IMR-90 (cell line): Measurements from ENCODE around the gene BHLHE23.

Source experiments
- BHLHE40 ChIP-seq: fragments of 150-350 bp; IDR thresholded peaks from 2 replicates; pipeline ENCODE4 v1.6.1; 2016; ENCODE audit warnings: mild to moderate bottlenecking, low read depth, low read length
- CEBPB ChIP-seq: IDR thresholded peaks from 2 replicates; pipeline ENCODE4 v1.6.1; 2012; ENCODE audit warnings: low read depth, low read length, improper control_type of control experiment
- CHD1 ChIP-seq: IDR thresholded peaks from 2 replicates; pipeline ENCODE4 v1.6.1; 2012; ENCODE audit warnings: low read depth, low read length, improper control_type of control experiment
- MAFK ChIP-seq: IDR thresholded peaks from 2 replicates; pipeline ENCODE4 v1.6.1; 2012; ENCODE audit warnings: low read depth, low read length, improper control_type of control experiment
- MAZ ChIP-seq: IDR thresholded peaks from 2 replicates; pipeline ENCODE4 v1.6.1; 2012; ENCODE audit warnings: low read depth, mild to moderate bottlenecking, low read length, improper control_type of control experiment, moderate library complexity, borderline replicate concordance
- MXI1 ChIP-seq: IDR thresholded peaks from 2 replicates; pipeline ENCODE4 v1.6.1; 2012; ENCODE audit warnings: low read depth, mild to moderate bottlenecking, low read length, moderate library complexity, borderline replicate concordance
- NFE2L2 ChIP-seq: fragments of 150-350 bp; IDR thresholded peaks from 2 replicates; pipeline ENCODE4 v1.6.1; 2016; ENCODE audit warnings: low read depth, mild to moderate bottlenecking, low read length
- POLR2A ChIP-seq: IDR thresholded peaks from 2 replicates; pipeline ENCODE4 v1.6.1; 2012; ENCODE audit warnings: mild to moderate bottlenecking, low read depth, low read length
- RFX5 ChIP-seq: IDR thresholded peaks from 2 replicates; pipeline ENCODE4 v1.8.0; 2012; ENCODE audit warnings: low read depth, mild to moderate bottlenecking, low read length, moderate library complexity
- SMC3 ChIP-seq: fragments of 150-350 bp; IDR thresholded peaks from 2 replicates; pipeline ENCODE4 v1.6.1; 2016; ENCODE audit warnings: low read depth, mild to moderate bottlenecking, antibody characterized with exemption, low read length, moderate library complexity
- TF ChIP-seq, protein P1 (sequence below): conservative IDR thresholded peaks from 2 replicates; pipeline ENCODE4 v1.5.1; 2012; ENCODE audit warnings: mild to moderate bottlenecking, low read depth, low read length, improper control_type of control experiment
- TF ChIP-seq, protein P2 (sequence below): fragments of 150-350 bp; IDR thresholded peaks from 2 replicates; pipeline ENCODE4 v1.6.1; 2017; ENCODE audit warnings: mild to moderate bottlenecking, antibody characterized with exemption, low read length, low read depth

DNA sequence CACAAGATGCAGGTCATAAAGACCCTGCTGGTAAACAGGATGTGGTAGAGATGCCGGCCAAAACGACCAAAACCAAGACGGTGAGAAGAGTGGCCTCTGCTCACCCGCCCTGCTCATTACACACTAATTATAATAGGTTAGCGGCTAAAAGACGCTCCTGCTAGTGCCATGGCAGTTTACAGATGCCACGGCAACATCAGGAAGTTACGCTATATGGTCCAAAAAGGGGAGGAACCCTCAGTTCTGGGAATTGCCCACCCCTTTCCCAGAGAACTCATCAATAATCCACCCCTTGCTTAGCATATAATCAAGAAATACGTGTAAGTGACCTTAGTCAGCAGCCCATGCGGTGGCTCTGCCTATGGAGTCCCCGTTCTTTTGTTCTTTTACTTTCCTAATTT is 17.6 kb downstream of the BHLHE23 start:
- TF ChIP-seq, protein P1, sequence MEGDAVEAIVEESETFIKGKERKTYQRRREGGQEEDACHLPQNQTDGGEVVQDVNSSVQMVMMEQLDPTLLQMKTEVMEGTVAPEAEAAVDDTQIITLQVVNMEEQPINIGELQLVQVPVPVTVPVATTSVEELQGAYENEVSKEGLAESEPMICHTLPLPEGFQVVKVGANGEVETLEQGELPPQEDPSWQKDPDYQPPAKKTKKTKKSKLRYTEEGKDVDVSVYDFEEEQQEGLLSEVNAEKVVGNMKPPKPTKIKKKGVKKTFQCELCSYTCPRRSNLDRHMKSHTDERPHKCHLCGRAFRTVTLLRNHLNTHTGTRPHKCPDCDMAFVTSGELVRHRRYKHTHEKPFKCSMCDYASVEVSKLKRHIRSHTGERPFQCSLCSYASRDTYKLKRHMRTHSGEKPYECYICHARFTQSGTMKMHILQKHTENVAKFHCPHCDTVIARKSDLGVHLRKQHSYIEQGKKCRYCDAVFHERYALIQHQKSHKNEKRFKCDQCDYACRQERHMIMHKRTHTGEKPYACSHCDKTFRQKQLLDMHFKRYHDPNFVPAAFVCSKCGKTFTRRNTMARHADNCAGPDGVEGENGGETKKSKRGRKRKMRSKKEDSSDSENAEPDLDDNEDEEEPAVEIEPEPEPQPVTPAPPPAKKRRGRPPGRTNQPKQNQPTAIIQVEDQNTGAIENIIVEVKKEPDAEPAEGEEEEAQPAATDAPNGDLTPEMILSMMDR: no peak
- no peak for TF ChIP-seq POLR2A
- no peak for TF ChIP-seq RFX5
- no peak for TF ChIP-seq MAFK
- TF ChIP-seq CHD1: no peak
- TF ChIP-seq CEBPB: no peak
- no peak for TF ChIP-seq BHLHE40
- no peak for TF ChIP-seq MXI1
- TF ChIP-seq SMC3: no peak
- TF ChIP-seq MAZ: no peak
- TF ChIP-seq NFE2L2: no peak
- TF ChIP-seq, protein P2, sequence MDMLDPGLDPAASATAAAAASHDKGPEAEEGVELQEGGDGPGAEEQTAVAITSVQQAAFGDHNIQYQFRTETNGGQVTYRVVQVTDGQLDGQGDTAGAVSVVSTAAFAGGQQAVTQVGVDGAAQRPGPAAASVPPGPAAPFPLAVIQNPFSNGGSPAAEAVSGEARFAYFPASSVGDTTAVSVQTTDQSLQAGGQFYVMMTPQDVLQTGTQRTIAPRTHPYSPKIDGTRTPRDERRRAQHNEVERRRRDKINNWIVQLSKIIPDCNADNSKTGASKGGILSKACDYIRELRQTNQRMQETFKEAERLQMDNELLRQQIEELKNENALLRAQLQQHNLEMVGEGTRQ: no peak
